Left lung (tissue), 10 donors: ENCODE data around the gene CENPV. TPM values are rescaled to one million over a fixed set of nuclear protein-coding genes. Genes with fewer than 3 reads are reported as not detected.
"Not testable (repeated sequence)": the region's sequence is repeated elsewhere in the genome, so short reads cannot be mapped to it uniquely, and the experiment has no call there.

ENCODE experiments used
- ATAC-seq: fragments of 200-7000 bp; cut with Tn5 transposase; one replicate; pipeline ENCODE4 v1.9.1; 2020; ENCODE audit warnings: moderate library complexity
- DNase-seq, 4 donors: peaks; one replicate each; pipeline ENCODE4 v3.0.0-alpha.2; 2013 to 2020
- H3K27ac ChIP-seq, 2 donors: fragments of 200-600 bp; sonication (generic) in 1 of 2; one replicate each; pipeline versions ENCODE4 v1.5.0 to v1.8.0; 2020 to 2021
- H3K27me3 ChIP-seq, 2 donors: fragments of 200-600 bp; sonication (generic) in 1 of 2; one replicate each; pipeline versions ENCODE4 v1.5.0 to v1.8.0; 2020 to 2021
- H3K36me3 ChIP-seq, 2 donors: fragments of 200-600 bp; sonication (generic) in 1 of 2; one replicate each; pipeline versions ENCODE4 v1.5.0 to v1.8.0; 2020 to 2021
- H3K4me1 ChIP-seq, 2 donors: fragments of 200-600 bp; one replicate each; pipeline ENCODE4 v1.8.0; 2021
- H3K4me3 ChIP-seq, 2 donors: fragments of 200-600 bp; sonication (generic) in 1 of 2; one replicate each; pipeline versions ENCODE4 v1.5.0 to v1.8.0; 2020 to 2021; ENCODE audit warnings: mild to moderate bottlenecking in 1 of 2
- H3K9me3 ChIP-seq, 2 donors: fragments of 200-600 bp; sonication (generic) in 1 of 2; one replicate each; pipeline versions ENCODE4 v1.5.0 to v1.8.0; 2020 to 2021
- intact Hi-C, 2 donors: fragments of 100-400 bp; cut with DNase I; formaldehyde crosslinking; loops; one replicate each; pipeline versions ENCODE4 v1.11.2 to v1.14.2; 2022
- polyA plus RNA-seq, 6 donors: library from polyadenylated mRNA; unstranded; fragments of 120-200 nt; gene quantifications; one replicate each; pipeline ENCODE4 v1.2.1, GENCODE V29; 2013; ENCODE audit not compliant: insufficient read length in 6 of 6
- total RNA-seq, 2 donors: library from RNA; stranded (reverse); fragmentation: NEBNext Ultra II Directional; extraction: Animal tissue kit (Norgen Biotek cat#: 25700); gene quantifications; one replicate each; pipeline ENCODE4 v1.2.1, GENCODE V29; 2021
- TF ChIP-seq, protein P1 (sequence below), 2 donors: fragments of 200-600 bp; sonication (generic) in 1 of 2; IDR thresholded peaks; one replicate each; pipeline versions ENCODE4 v1.5.0 to v1.8.0; 2021; ENCODE audit warnings: antibody characterized with exemption in 2 of 2
- donor health status: DM: no; HTN: yes; CAD: no.
- donor health status: DM: no; HTN: no; CAD: no.

The CENPV gene
- total and polyA plus RNA-seq, 8 donors = 11.5 to 92.6 (median 76.4) TPM

DNA sequence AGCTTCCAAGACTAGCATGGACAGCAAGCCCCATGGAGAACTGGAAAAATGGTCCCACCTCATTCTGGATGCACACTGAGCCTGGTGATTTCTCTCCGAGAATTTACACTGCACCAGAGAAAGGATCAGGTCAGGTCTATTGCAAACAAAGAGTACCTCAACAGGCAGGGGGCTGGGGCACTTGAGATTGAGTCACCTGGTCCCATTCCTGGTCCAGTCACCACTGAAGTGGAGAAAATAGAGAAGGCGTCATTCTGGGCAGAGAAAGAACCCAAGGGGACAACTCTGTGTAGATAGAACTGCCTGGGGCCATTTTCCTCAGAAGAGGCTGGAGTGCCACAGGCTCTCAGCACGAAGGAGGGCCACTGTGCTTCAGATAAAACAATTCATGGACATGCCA lies 38.4 kb downstream of the CENPV start:
- Histone ChIP-seq H3K27me3 (no peaks in the 10 kb centered on the region), H3K4me3 (no peak overlapping the region), H3K27ac (no peak overlapping the region), H3K9me3 (no peaks in the 10 kb centered on the region), H3K36me3 (peaks cover 0 to 7% of the 10 kb centered on the region in 2 donors), H3K4me1 (no peaks in the 10 kb centered on the region)
- intact Hi-C loops = no loop called here
- ATAC-seq (peak; percentile 76), DNase-seq (peak in 1 of 4 donors; percentile 50)
- TF ChIP-seq, protein P1, sequence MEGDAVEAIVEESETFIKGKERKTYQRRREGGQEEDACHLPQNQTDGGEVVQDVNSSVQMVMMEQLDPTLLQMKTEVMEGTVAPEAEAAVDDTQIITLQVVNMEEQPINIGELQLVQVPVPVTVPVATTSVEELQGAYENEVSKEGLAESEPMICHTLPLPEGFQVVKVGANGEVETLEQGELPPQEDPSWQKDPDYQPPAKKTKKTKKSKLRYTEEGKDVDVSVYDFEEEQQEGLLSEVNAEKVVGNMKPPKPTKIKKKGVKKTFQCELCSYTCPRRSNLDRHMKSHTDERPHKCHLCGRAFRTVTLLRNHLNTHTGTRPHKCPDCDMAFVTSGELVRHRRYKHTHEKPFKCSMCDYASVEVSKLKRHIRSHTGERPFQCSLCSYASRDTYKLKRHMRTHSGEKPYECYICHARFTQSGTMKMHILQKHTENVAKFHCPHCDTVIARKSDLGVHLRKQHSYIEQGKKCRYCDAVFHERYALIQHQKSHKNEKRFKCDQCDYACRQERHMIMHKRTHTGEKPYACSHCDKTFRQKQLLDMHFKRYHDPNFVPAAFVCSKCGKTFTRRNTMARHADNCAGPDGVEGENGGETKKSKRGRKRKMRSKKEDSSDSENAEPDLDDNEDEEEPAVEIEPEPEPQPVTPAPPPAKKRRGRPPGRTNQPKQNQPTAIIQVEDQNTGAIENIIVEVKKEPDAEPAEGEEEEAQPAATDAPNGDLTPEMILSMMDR (IDR thresholded peaks at IDR 0.05) = no peak

DNA sequence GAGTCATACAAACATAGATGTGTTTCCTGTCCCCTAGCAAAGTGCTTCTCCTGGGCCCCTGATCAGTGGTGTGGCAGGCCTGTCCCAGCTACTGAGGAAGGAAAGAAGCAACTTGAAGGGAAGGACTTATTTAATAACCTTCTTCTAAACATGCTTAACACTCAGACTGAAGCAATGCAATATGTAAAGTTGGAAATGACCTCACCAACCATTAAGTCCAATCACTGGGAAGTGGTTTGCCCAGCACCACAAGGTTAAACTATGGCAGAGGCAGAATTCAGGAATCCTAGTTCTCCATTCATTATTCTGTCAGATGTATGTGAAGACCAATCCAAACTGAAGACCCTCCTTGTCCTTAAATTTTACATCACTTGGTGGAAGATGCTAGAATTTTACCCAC lies 39.1 kb downstream of the CENPV start:
- H3K4me1 ChIP-seq = no peaks in the 10 kb centered on the region
- H3K4me3 ChIP-seq = no peak overlapping the region
- no peak overlapping the region for H3K27ac ChIP-seq
- H3K9me3 ChIP-seq = no peaks in the 10 kb centered on the region
- ATAC-seq = no peak
- DNase-seq = no peak
- intact Hi-C loops = no loop called here
- TF ChIP-seq, protein P1 (IDR thresholded peaks at IDR 0.05) = no peak
- peaks cover 0 to 7% of the 10 kb centered on the region in 2 donors for H3K36me3 ChIP-seq
- no peaks in the 10 kb centered on the region for H3K27me3 ChIP-seq

DNA sequence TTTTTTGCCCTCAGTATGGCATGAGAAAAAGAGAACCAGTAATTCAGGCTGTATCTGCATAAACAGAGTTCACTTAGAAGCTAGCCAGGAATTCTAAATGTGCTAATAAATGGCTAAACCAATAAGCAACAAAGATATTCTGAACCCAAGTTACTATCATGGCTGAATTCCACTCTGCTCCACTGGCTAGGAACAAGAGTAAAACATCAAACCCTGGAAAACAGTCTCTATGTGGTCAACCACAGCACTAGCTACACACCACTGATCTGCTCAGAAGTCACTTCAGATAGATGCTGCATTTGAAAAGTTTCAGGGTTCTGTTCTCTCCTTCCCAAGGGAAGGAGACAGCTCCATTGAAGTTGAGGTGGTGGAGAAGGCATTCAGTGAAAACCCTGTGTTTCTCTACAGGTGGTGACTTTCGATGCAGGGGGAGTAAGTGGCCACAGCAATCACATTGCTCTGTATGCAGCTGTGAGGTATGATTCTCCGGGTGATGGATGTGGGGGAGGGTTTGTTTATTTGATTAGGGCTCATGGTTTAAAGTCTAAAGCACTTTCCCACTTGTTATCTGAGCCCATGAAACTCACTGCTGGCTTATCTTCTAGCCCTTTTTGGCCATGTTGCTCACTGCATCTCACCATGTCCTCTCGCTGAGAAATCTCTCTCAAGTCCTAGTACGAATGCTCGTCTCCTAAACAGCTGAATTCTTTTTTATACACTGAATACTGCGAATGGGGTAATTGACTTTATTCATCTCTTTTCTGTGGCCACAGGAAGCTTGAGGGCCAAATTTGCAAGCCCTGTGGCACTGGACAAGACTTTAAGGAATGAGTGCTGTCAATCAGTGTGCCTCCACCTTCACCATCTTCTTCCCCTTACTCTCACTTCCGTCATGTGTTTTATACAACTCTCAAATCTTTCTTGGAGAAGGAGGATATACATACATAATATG lies 39.9 kb downstream of the CENPV start:
- intact Hi-C loops = no loop called here
- TF ChIP-seq, protein P1 (IDR thresholded peaks at IDR 0.05) = no peak
- Histone ChIP-seq H3K4me3 (no peak overlapping the region), H3K9me3 (no peaks in the 10 kb centered on the region), H3K27ac (no peak overlapping the region), H3K36me3 (peaks cover 0 to 7% of the 10 kb centered on the region in 2 donors), H3K4me1 (no peaks in the 10 kb centered on the region), H3K27me3 (no peaks in the 10 kb centered on the region)
- no peak for ATAC-seq
- no peak for DNase-seq

DNA sequence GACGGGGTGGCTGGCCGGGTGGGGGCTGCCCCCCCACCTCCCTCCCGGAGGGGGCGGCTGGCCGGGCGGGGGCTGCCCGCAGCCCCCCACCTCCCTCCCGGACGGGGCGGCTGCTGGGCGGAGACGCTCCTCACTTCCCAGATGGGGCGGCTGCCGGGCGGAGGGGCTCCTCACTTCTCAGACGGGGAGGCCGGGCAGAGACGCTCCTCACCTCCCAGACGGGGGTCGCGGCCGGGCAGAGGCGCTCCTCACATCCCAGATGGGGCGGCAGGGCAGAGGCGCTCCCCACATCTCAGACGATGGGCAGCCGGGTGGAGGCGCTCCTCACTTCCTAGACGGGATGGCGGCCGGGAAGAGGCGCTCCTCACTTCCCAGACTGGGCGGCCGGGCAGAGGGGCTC lies 41.2 kb downstream of the CENPV start:
- H3K4me3 ChIP-seq, H3K27ac ChIP-seq, DNase-seq, H3K4me1 ChIP-seq, H3K9me3 ChIP-seq, H3K27me3 ChIP-seq, intact Hi-C loops, ATAC-seq, H3K36me3 ChIP-seq: not testable (repeated sequence)

DNA sequence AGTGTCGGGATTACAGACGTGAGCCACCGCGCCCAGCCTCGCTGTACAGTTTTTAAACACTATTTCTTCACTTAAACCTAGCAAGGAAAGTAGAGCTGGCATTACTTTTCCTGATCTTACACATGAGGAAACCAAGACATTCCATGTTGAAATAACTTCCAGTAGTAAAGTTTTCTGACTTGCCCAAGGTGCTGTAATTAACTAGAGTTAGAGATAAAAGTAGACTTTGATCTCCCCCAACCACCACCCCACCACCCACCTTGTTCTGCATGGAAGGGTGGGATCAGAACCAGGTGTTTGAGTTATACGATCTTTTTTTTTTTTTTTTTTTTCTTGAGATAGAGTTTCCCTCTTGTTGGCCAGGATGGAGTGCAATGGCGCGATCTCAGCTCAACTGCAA lies 47.1 kb downstream of the CENPV start:
- Histone ChIP-seq H3K27me3 (no peaks in the 10 kb centered on the region), H3K4me1 (no peaks in the 10 kb centered on the region), H3K27ac (no peak overlapping the region), H3K36me3 (peaks cover 0 to 6% of the 10 kb centered on the region in 2 donors), H3K9me3 (no peaks in the 10 kb centered on the region), H3K4me3 (no peak overlapping the region)
- ATAC-seq (no peak), DNase-seq (no peak)
- TF ChIP-seq, protein P1 (IDR thresholded peaks at IDR 0.05) = no peak
- intact Hi-C loops = no loop called here
